ENCODE results near the gene FBXL13.
A peak's percentile ranks its signal among the peaks of the same experiment; 100 is the strongest.
"Not testable (repeated sequence)": the region's sequence is repeated elsewhere in the genome, so short reads cannot be mapped to it uniquely, and the experiment has no call there.

The FBXL13 gene

DNA sequence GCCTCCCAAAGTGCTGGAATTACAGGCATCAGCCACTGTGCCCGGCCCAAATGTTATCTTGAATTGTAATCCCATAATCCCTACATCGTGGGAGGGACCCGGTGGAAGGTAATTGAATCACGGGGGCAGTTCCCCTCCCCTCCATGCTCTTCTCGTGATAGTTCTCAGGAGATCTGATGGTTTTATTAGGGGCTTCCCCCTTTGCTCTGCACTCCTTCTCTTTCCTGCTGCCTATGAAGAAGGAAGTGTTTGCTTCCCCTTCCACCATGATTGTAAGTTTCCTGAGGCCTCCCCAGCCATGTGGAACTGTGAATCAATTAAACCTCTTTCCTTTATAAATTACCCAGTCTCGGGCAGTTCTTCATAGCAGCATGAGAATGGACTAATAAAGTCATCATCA, 3.6 kb upstream of the FBXL13 start:
- not testable (repeated sequence) for DNase-seq

DNA sequence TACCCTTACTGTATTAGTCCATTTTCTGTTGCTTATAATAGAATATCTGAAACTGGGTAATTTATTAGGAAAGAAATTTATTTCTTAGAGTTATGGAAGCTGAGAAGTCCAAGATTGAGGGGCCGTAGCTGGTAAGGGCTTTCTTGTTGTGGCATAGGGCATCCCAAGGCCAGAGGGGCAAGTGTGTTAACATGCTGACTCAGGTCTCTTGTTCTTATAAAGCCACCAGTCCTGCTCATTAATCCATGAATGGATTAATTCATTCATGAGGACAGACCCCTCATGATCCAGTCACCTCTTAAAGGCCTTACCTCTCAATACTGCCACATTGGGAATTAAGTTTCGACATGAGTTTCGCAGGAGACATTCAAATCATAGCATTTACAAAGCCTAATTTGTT, 2.7 kb upstream of the FBXL13 start:
- no peak for DNase-seq

DNA sequence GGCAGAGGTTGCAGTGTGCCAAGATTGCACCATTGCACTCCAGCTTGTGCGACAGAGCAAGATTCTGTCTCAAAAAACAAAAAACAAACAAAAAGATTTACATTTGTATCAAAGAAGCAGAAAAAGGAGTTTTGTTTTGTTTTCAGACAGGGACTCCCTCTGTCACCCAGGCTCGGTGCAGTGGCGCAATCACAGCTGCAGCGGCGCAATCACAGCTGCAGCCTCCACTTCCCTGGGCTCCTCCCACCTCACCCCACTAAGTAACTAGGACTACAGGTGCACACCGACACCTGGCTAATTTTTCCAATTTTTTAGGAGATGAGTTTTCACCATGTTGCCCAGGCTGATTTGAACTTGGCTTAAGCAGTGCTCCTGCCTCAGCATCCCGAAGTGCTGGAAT, 2.2 kb upstream of the FBXL13 start:
- DNase-seq, result no peak

DNA sequence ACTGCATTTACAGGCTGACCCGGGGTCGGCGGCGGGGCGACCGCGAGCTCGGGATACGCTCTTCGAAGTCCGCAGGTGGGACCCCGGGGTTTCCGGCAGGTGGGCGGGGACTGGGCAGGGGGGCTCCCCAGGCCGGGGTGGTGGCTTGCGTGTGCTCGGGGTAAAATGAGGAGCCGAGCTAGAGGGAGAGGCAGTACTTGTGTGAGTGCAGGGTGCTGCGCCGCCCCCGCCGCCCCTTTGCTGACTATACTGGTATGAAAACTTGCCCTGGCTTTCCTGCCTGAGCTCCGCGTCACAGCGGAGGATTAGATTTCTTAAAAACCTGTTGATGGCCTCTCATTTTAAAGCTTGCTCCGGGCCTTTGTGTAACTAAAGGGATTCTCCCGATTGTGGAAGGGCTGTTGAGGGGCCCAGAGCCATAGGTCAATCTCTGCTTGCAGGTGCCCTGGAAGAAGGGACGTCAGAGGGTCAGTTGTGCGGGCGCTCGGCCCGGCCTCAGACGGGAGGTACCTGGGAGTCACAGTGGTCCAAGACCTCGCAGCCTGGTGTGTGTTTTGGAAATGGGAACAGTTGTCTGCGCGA, 832 bp upstream of the FBXL13 start:
- DNase-seq, result peak; percentile 58 to 71

DNA sequence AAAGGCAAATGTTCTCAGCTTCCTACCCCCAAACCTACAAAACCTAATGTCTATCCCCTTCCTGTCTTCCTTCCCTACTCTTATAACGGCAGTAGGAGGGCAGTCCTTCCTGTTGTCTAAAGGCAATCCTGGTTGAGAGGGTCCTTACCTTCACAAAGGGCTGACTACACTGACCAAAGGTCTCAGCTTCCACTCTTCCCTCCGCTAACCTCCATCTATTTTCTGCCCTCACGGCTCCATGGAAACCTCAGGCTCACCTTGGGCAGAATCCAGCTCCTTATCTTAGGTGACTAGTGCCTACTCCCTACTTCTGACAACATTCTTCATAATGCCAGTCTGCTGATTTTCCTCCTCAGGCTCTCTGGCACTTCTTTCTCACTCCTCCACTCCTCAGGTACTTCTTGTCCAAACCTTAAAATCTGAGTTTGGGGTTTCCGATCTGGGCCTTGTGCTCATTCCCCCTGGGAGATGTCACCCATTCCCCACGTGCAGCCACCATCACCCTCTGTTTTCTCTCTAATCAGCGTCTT, 542 bp downstream of the FBXL13 start:
- no peak for DNase-seq

DNA sequence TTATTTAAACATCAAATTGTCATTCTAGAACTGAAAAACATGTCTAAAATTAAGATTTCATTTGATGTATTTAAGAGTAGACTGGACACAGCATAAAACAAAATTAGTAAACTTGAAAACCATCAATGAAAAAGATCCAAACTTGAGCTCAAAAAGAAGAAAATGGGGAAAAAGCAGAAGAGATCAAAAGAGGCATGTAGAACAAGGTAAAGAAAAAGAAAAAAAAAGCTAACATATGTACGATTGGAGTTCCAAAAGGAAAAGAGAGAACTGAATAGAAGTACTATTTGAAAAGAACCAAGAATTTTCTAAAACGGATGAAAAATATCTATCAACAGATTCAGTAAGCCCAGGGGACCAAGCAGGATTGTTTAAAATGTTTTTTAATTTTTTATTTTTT, 3.6 kb downstream of the FBXL13 start:
- no peak for DNase-seq

DNA sequence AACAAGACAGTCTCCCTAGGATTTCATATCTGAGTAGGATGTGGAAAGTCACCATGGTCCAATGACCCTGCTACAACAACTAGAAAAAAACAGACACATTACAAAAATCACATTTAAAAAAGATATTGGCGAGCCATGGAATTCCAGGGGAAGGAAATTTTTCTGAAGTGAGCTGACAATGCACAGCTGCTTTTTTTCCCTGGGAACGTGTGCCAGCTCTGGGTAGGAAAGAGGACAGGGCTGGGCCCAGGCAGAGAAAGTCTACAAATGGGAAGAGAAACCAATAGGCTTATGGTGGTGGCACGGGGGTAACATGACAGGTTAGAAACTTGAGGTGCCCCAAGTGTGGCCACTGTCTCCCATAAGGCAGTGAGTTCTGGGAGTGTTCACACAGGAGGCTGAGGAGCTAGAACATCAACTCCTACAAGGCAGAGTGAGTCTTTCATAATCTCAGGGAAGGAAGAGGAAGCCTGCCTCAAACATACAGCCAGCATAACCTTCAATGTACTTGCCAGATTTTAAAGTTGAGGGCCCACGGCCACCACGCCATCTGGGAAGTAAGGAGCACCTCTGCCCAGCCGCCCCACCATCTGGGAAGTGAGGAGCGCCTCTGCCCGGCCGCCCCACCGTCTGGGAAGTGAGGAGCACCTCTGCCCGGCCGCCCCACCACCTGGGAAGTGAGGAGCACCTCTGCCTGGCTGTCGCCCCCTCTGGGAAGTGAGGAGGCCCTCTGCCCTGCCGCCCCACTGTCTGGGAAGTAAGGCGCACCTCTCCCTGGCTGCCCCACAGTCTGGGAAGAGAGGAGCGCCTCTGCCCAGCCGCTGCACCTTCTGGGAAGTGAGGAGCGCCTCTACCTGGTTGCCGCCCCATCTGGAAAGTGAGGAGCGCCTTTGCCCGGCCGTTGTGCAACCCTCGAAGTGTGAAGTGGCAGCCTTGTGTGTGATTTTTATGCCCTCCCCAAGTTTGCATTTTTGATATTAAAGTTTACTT, 5.9 kb downstream of the FBXL13 start:
- DNase-seq, result no peak

DNA sequence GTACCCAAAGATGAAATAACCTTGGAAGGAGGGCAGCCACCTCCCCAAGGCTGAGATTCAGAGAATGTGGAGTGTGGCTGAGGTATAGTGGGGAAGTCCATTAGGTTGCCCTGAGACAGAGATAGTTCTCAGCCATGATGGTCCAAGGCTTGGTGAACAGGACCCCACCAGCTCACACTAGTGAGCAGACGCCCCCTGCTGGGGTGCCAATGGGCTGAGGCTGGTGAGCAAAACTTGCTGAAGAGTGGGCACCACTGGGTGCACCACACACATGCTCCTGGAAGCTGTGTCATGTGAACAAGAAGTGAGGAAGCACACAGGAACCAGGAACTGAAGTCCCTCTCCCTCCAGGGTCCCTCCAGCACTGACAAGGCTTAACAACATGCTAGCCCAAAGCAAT, 8.9 kb downstream of the FBXL13 start:
- DNase-seq, result peak; percentile 22 to 43

DNA sequence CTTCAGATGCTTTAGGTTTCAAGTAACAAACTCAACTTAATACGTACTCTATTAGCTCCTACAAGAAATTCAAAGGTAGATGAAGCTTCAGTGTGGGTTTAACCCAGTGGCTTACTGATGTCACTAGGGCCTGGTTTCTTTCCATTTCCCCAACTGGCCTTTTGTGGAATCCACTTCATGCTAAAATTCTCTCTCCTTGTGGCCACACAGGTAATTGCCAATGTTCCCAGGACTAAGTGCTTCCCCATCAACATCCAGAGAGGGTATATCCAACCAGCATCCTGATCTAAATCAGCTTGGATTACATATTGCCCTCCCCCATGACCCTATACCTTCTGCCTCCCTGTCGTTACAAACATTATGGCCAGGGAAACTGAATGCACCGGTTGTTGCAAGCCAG, 10.7 kb downstream of the FBXL13 start:
- DNase-seq, result no peak

DNA sequence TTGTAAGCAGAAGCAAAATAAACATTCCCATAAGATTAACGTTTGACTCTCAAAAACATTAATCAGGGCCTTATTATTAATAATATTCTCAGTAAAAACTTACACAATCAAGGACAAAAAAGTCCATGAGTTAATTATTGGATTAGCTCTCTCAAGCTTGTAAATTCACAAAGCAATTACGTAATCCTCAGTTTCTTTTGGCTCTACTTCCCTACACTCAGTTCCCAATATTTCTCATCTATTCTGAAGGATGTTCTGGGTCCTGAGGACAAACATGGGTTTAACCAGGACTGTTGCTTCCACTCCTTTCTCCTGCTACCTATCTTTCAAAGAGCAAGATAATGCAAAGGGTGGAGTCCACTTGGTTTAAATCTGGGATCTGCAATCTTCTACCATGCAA, 15.1 kb downstream of the FBXL13 start:
- no peak for DNase-seq

DNA sequence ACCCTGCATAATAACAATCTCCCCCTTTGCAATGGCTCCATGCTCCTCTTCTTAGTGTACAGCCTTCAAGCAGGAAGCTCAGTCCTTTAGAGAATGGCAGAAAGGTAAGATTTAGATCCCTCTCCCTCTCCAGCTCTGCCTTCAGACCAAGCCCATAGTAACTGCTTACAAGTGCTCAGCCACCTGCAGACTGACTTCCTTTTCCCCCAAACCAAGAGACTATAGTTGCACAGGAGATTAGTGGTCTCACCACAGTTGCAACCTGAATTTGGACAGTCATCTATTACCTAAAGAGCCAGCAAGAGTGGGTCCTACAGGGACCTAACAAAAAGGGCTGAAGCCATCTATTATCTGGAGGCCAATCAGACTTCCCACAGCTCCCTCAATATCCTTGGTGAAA, 16.5 kb downstream of the FBXL13 start:
- DNase-seq, result no peak

DNA sequence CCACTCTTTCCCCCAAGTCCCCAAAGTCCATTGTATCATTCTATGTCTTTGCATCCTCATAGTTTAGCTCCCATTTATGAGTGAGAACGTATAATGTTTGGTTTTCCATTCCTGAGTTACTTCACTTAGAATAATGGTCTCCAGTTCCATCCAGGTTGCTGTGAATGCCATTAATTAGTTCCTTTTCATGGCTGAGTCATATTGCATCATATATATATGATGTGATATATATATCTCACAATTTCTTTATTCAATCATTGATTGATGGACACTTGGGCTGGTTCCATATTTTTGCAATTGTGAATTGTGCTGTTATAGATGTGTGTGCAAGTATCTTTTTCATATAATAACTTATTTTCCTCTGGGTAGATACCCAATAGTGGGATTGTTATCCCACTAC, 18.6 kb downstream of the FBXL13 start:
- not testable (repeated sequence) for DNase-seq

DNA sequence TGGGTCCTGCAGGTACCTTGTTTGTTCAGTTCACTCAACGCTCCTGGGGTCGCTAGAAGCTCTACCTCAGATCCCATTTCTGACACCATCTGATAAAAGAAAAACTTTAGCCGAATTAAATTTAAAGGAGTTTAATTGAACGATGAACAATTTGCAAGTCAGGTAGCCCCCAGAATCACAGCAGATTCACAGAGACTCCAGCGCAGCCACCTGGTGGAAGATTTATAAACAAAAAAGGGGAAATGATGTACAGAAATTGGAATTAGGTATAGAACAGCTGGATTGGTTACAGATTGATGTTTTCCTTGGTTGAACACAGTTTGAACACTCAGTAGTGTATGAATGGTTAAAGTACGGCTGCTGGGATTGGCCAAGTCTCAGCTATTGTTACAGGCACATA, 23.1 kb downstream of the FBXL13 start:
- DNase-seq, result no peak

DNA sequence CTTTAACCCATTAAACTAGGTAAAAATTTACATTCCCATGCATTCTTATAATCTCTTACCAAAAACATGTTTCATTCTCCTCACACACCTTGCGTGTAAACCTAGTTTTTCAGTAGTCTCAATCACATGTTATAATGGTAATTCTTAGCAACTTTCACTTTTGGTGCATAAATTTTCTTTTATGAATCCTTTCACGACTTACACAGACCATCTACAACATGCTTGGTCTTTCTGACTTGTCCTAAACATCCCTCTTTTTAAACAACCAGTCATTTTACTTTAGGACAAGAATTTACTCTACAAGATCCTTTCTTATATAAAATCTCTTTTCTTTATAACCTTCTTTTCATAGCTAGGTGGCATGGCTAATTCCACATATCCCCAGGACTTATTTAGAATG, 25.8 kb downstream of the FBXL13 start:
- DNase-seq, result no peak

DNA sequence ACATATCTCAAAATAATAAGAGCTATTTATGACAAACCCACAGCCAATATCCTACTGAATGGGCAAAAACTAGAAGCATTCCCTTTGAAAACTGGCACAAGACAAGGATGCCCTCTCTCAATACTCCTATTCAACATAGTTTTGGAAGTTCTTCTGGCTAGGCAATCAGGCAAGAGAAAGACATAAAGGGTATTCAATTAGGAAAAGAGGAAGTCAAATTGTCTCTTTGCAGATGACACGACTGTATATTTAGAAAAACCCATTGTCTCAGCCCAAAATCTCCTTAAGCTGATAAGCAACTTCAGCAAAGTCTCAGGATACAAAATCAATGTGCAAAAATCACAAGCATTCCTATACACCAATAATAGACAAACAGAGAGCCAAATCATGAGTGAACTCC, 32.8 kb downstream of the FBXL13 start:
- DNase-seq, result not testable (repeated sequence)

DNA sequence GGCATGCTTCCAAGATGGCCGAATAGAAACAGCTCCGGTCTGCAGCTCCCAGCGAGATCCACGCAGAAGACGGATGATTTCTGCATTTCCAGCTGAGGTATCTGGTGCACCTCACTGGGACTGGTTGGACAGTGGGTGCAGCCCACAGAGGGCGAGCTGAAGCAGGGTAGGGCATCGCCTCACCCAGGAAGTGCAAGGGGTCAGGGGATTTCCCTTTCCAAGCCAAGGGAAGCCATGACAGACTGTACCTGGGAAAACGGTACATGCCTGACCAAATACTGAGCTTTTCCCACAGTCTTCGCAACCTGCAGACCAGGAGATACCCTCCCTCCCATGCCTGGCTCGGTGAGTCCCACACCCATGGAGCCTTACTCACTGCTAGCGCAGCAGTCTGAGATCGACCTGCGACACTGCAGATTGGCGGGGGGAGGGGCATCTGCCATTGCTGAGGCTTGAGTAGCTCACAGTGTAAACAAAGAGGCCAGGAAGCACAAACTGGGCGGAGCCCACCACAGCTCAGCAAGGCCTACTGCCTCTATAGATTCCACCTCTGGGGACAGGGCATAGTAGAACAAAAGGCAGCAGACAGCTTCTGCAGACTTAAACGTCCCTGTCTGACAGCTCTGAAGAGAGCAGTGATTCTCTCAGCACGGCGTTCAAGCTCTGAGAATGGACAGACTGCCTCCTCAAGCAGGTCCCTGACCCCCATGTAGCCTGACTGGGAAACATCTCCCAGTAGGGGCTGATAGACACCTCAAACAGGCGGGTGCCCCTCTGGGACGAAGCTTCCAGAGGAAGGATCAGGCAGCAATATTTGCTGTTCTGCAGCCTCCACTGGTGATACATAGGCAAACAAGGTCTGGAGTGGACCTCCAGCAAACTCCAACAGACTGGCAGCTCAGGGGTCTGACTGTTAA, 36.5 kb downstream of the FBXL13 start:
- DNase-seq, result not testable (repeated sequence)

DNA sequence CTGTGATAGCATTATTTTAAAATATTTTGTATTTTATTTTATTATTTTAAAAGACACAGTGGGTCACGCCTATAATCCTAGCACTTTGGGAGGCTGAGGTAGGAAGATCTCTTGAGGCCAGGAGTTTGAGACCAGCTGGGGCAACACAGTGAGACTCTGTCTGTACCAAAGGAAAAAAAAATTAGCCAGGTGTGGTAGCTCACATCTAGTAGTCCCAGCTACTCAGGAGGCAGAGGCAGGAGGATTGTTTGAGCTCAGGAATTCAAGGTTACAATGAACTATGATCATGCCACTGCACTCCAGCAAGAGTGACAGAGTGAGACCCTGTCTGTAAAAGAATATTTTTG, 37.1 kb downstream of the FBXL13 start:
- DNase-seq, result no peak

DNA sequence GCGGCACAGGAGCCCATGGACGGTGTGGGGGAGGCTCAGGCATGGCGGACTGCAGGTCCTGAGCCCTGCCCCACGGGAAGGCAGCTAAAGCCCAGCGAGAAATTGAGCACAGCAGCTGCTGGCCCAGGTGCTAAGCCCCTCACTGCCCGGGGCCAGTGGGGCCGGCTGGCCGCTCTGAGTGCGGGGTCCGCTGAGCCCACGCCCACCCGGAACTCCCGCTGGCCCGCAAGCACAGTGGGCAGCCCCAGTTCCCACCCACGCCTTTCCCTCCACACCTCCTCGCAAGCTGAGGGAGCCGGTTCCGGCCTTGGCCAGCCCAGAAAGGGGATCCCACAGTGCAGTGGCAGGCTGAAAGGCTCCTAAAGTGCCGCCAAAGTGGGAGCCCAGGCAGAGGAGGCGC, 40.3 kb downstream of the FBXL13 start:
- not testable (repeated sequence) for DNase-seq

DNA sequence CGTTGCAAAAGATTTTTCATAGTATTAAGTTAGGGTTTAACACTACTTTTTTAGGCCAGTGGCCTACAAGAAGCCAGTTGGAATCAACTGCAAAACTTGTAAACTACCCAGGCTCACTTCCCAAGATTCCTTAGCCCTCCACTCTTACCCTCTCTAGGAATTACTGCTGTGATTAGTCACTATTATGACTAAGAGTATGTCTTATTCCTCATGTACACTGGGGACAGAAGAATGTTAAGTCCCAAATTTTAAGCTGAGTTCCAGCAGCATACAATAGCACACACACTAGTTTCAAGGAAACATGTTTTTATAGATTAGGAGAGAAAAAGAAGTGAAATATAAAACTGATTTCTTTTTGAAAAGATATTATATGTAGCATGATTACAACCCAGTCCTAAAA, 42.8 kb downstream of the FBXL13 start:
- no peak for DNase-seq

DNA sequence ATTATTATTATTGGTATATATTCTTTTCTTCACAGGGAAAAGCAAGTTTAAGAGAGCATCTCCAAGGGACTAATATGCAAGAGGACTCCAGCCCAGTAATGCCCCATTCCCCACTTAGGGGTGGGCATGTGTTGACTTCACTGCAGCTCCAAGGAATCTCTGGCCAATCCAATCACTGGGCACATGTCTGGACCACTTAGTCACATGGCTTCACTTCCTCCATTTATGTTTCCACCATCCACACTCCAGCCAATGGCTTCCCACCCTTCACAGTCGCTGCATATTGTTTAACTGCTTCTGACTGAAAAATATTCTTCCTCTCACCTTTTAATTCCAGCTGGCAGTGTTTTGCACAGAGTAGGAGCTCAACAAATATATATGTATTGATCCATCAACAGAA, 43.6 kb downstream of the FBXL13 start:
- no peak for DNase-seq

DNA sequence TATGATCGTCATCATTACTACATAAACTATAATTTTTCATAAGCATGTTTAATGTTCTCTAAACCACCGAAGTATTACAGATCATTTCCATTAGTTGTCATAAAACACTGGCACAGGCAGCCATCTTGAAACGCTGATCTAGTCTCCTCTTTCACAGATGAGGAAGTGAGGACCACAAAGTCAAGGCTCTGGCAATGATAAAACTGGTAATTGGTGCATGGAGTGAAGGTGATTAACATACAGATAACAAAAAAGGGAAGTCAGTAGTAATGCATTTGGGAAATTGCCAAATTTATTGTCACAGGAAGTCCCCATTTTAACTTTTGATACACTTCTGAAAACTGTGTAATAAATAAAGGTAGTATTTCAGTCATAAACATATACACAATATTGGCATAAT, 49.3 kb downstream of the FBXL13 start:
- DNase-seq, result no peak

DNA sequence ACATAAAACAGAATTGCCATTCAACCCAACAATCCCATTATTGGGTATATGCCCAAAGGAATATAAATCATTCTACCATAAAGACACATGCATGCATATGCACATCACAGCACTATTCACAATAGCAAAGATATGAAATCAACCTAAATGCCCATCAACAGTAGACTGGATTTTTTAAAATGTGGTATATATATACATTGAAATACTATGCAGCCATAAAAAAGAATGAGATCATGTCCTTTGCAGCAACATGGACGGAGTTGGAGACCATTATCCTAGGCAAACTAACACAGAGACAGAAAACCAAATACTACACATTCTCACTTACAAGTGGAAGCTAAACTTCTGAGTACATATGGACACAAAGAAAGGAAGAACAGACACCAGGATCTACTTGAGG, 51.0 kb downstream of the FBXL13 start:
- DNase-seq, result not testable (repeated sequence)

DNA sequence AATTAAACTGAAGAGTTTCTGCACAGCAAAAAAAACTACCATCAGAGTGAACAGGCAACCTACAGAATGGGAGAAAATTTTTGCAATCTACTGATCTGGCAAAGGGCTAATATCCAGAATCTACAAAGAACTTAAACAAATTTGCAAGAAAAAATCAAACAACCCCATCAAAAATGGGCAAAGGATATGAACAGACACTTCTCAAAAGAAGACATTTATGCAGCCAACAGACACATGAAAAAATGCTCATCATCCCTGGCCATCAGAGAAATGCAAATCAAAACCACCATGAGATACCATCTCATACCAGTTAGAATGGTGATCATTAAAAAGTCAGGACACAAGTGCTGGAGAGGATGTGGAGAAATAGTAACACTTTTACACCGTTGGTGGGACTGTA, 53.1 kb downstream of the FBXL13 start:
- not testable (repeated sequence) for DNase-seq

All from CD4-positive, alpha-beta T cell treated with Interferon alpha-2 for 1 hour (primary cell).